Mesendoderm (in vitro differentiated cells): ENCODE data around the gene C1QTNF1.

Source experiments
- DNase-seq: peaks from one replicate; pipeline ENCODE4 v3.0.0; 2013
- H2AK5ac ChIP-seq: 2 replicates; pipeline ENCODE4 v1.6.1; 2013; ENCODE audit warnings: low read length, inconsistent platforms
- H2BK120ac ChIP-seq: 2 replicates; pipeline ENCODE4 v1.6.1; 2013; ENCODE audit warnings: low read depth, mild to moderate bottlenecking, low read length, moderate library complexity, mixed read lengths
- H2BK15ac ChIP-seq: replicated peaks from 2 replicates; pipeline ENCODE4 v1.6.1; 2013; ENCODE audit warnings: low read depth, mild to moderate bottlenecking, moderate library complexity
- H2BK5ac ChIP-seq: 2 replicates; pipeline ENCODE4 v1.6.1; 2013; ENCODE audit warnings: low read length, inconsistent platforms
- H3K18ac ChIP-seq: 2 replicates; pipeline ENCODE4 v1.6.1; 2013; ENCODE audit warnings: mild to moderate bottlenecking, low read length, mixed read lengths
- H3K23ac ChIP-seq: one replicate; pipeline ENCODE4 v1.6.1; 2013; ENCODE audit warnings: low read length
- H3K27ac ChIP-seq: 2 replicates; pipeline ENCODE4 v1.5.1; 2013; ENCODE audit warnings: low read depth, mild to moderate bottlenecking, inconsistent platforms, low read length, moderate library complexity
- H3K27me3 ChIP-seq: 2 replicates; pipeline ENCODE4 v1.6.1; 2013; ENCODE audit warnings: low read length, control low read depth, mild to moderate bottlenecking, inconsistent platforms; ENCODE audit not compliant: insufficient read depth, poor library complexity
- H3K36me3 ChIP-seq: 2 replicates; pipeline ENCODE4 v1.6.1; 2013; ENCODE audit warnings: low read length, inconsistent platforms; ENCODE audit not compliant: control insufficient read depth, insufficient read depth
- H3K4ac ChIP-seq: one replicate; pipeline ENCODE4 v1.6.1; 2013; ENCODE audit warnings: low read depth, mild to moderate bottlenecking, low read length, moderate library complexity
- H3K4me1 ChIP-seq: 2 replicates; pipeline ENCODE4 v1.6.1; 2013; ENCODE audit warnings: low read depth, low read length, inconsistent platforms; ENCODE audit not compliant: control insufficient read depth
- H3K4me2 ChIP-seq: 2 replicates; pipeline ENCODE4 v1.6.1; 2013; ENCODE audit warnings: low read length
- H3K4me3 ChIP-seq: 2 replicates; pipeline ENCODE4 v1.5.1; 2013; ENCODE audit warnings: mild to moderate bottlenecking, low read length
- H3K56ac ChIP-seq: one replicate; pipeline ENCODE4 v1.6.1; 2013; ENCODE audit warnings: low read length
- H3K79me1 ChIP-seq: 2 replicates; pipeline ENCODE4 v1.6.1; 2013; ENCODE audit warnings: low read length, inconsistent platforms
- H3K79me2 ChIP-seq: 2 replicates; pipeline ENCODE4 v1.6.1; 2013; ENCODE audit warnings: mild to moderate bottlenecking, low read length; ENCODE audit not compliant: control insufficient read depth, insufficient read depth
- H3K9ac ChIP-seq: 2 replicates; pipeline ENCODE4 v1.6.1; 2013; ENCODE audit warnings: low read length, inconsistent platforms
- H4K5ac ChIP-seq: one replicate; pipeline ENCODE4 v1.6.1; 2013; ENCODE audit warnings: low read length
- H4K8ac ChIP-seq: one replicate; pipeline ENCODE4 v1.6.1; 2013; ENCODE audit warnings: low read depth, mild to moderate bottlenecking, control low read depth, low read length, moderate library complexity
- WGBS: extraction: QIAGEN DNeasy Blood & Tissue Kit; methylation state at CpG from one replicate; pipeline ENCODE4 v1.1.7; 2013; ENCODE audit warnings: low lambda C conversion rate, missing lambda C conversion rate; ENCODE audit not compliant: insufficient coverage; ENCODE audit errors: extremely low coverage; 5-methylcytosine and 5-hydroxymethylcytosine counted together

C1QTNF1 gene

DNA sequence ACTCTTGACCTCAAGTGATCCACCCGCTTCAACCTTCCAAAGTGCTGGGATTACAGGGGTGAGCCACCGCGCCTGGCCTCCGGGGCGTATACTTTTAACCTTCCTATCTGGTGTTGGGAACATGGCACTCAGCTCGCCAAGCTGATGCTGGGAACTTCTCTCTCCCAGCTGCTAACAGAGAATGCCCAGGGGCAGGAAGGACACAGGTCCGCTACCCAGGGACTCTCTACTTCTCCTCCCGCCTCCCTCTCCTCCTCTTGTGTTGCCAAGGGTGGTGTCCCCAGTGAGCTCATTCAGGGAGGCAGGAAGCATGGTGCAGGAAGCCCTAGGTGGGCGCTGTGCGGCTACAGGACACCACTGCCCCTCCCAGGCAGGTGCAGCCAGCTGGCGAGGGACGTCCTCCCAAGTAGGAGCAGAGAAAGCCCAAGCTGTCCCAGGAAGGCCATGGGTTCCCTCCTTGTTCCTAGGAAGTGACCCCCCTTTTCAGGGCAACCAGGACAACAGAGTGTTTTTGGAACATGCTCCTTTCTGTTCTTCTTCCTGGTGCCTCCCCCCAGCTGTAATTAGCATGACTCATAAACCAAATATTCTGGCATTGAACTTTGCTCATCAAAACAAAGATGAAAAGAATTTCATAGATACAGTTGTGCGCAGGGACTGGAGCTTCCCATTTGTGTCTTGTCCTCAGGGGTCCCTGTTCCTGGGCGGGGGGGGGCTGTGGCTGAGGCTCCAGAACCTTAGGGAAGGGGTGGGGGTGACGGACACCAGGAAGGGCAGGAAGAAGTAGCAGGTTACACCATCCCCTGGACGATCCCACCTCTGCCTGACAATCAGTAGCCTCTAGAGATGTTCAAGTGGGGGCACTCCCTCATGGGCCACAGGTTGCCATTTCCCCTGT, 2.7 kb downstream of the C1QTNF1 start:
- no peaks in the 10 kb centered on the region for H3K4me1 ChIP-seq
- H3K4me2 ChIP-seq, result no peak overlapping the region
- no peak overlapping the region for H3K4ac ChIP-seq
- H2AK5ac ChIP-seq, result no peak overlapping the region
- H4K5ac ChIP-seq, result no peak overlapping the region
- no peak overlapping the region for H3K9ac ChIP-seq
- no peak overlapping the region for H3K56ac ChIP-seq
- H3K27me3 ChIP-seq, result peaks cover 8% of the 10 kb centered on the region
- H3K18ac ChIP-seq, result no peak overlapping the region
- H4K8ac ChIP-seq, result no peak overlapping the region
- H3K79me2 ChIP-seq, result no peaks in the 10 kb centered on the region
- H3K27ac ChIP-seq, result no peak overlapping the region
- no peak overlapping the region for H2BK15ac ChIP-seq
- no peak for DNase-seq
- H2BK120ac ChIP-seq, result no peak overlapping the region
- H3K4me3 ChIP-seq, result no peak overlapping the region
- H3K23ac ChIP-seq, result no peak overlapping the region
- H3K36me3 ChIP-seq, result no peaks in the 10 kb centered on the region
- H3K79me1 ChIP-seq, result no peaks in the 10 kb centered on the region
- no peak overlapping the region for H2BK5ac ChIP-seq
- no CpG with 5 or more reads among the region's 16 CpGs for WGBS

DNA sequence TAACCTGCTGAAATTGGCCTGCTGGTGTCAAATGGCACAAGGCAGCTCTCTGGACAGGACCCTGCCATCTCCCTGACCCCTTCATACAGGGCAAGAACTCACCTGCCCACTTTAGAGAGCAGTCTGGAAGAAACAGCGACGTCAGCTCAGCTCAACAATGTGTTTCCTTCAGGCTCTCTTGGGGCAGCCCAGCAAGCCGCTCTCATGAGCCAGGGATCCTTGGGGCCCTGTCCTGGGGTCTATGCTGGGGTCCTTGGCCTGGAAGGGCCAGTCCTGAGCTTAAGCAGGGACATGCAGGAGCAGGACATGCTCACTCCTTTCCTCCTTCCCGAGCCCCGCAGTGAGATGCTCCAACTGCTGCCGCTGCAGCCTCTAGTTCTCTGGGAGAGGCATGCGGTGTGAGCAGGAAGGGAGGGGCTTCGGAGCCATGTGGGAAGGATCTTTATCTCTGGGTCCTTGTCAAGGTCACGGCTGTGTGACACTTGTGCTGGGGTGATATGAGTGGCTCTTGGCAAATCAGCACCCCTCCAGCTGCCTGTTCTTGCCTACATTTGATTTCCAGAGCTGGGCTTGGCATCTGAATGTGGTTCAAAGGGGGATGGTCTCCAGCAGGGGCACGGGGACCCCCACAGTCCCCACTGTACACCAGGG, 3.4 kb downstream of the C1QTNF1 start:
- H3K9ac ChIP-seq, result no peak overlapping the region
- no peak overlapping the region for H4K8ac ChIP-seq
- no peak overlapping the region for H2BK15ac ChIP-seq
- H3K27ac ChIP-seq, result no peak overlapping the region
- H3K27me3 ChIP-seq, result peaks cover 8% of the 10 kb centered on the region
- peak; percentile 58 for DNase-seq
- no peak overlapping the region for H2BK5ac ChIP-seq
- H3K4me1 ChIP-seq, result no peaks in the 10 kb centered on the region
- no CpG with 5 or more reads among the region's 10 CpGs for WGBS
- H3K4ac ChIP-seq, result no peak overlapping the region
- H3K4me2 ChIP-seq, result no peak overlapping the region
- H3K36me3 ChIP-seq, result no peaks in the 10 kb centered on the region
- no peak overlapping the region for H4K5ac ChIP-seq
- no peak overlapping the region for H3K23ac ChIP-seq
- H3K79me2 ChIP-seq, result no peaks in the 10 kb centered on the region
- no peak overlapping the region for H3K4me3 ChIP-seq
- no peaks in the 10 kb centered on the region for H3K79me1 ChIP-seq
- no peak overlapping the region for H3K18ac ChIP-seq
- H2BK120ac ChIP-seq, result no peak overlapping the region
- no peak overlapping the region for H3K56ac ChIP-seq
- no peak overlapping the region for H2AK5ac ChIP-seq

DNA sequence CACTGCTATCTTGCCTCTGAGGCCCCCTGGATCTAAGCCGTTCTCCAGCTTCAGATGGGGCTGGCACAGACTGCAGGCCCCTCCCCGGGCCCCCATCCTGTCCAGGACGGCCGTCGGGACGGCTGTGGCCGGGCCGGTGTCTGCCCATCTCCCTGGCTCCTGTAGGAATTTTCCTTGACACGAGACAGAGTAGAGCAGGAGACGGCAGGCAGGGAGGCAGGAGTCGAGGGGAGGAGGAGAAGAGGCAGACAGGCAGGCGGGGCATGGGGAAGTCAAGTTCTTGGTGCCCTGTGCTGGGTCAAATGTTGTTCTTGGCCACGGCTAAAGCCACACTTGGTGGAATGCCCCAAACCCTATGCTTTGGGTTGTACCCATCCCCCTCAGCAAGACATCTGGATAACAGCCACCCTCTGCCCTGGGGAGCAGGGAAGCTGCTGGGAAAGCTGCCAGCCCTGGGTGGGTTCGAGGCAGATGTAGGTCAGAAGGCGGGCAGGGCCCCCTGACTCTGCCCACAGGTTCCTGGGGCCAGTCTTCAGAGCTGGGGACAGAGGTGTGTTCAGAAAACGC, 4.0 kb downstream of the C1QTNF1 start:
- Histone ChIP-seq H3K36me3 (no peaks in the 10 kb centered on the region), H3K4ac (no peak overlapping the region), H4K8ac (no peak overlapping the region), H3K9ac (no peak overlapping the region), H2BK5ac (no peak overlapping the region), H3K18ac (no peak overlapping the region), H2AK5ac (no peak overlapping the region), H3K27me3 (peaks cover 8% of the 10 kb centered on the region), H4K5ac (no peak overlapping the region), H3K56ac (no peak overlapping the region), H3K27ac (no peak overlapping the region), H3K79me2 (no peaks in the 10 kb centered on the region), H3K4me2 (no peak overlapping the region), H2BK15ac (no peak overlapping the region), H3K4me1 (no peaks in the 10 kb centered on the region), H3K23ac (no peak overlapping the region), H3K79me1 (no peaks in the 10 kb centered on the region), H2BK120ac (no peak overlapping the region), H3K4me3 (no peak overlapping the region)
- no peak for DNase-seq
- WGBS, result no CpG with 5 or more reads among the region's 16 CpGs

DNA sequence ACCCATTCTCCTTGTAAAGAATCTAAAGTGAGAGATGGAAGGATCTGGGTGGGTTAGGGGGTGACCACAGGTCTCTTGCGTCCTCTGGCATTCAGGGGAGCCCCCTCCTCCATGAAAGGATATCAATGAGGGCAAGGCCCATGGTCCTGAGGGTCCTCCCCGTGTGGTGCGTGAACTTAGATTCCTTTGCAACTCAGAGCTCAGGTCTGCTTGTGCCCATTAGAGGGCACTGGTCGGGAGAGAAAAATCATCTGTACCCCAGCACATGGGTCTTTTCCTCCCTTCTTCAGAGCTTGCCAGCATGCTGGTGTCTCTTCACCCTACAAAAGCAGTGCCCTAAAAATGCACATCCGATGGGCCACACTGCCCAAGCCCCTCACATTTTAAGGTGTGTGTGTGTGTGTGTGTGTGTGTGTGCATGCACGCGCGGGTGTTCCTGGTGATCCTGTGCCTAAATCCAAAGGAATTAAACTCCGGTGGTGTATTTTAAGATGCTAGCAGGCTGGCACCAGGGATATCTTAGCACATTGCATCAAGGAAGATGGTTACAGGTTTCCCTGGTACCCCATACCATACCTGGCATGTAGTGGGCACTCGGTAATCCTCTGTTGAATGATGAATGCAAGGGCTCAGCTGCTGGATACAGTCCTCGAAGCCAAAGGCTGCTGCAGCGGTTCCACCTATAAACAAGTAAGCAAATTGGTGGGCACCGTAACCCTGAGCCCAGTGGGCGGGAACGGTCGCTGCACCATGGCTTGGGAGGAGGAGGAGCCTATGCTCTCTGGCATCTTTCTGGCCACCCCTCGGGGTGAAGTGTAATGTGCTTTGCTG, 4.7 kb downstream of the C1QTNF1 start:
- Histone ChIP-seq H2BK120ac (no peak overlapping the region), H3K79me1 (no peaks in the 10 kb centered on the region), H3K27me3 (peaks cover 8% of the 10 kb centered on the region), H2BK15ac (no peak overlapping the region), H3K9ac (no peak overlapping the region), H2AK5ac (no peak overlapping the region), H3K18ac (no peak overlapping the region), H2BK5ac (no peak overlapping the region), H3K23ac (no peak overlapping the region), H3K27ac (no peak overlapping the region), H4K5ac (no peak overlapping the region), H4K8ac (no peak overlapping the region), H3K4me3 (no peak overlapping the region), H3K4ac (no peak overlapping the region), H3K79me2 (no peaks in the 10 kb centered on the region), H3K4me1 (no peaks in the 10 kb centered on the region), H3K36me3 (no peaks in the 10 kb centered on the region), H3K56ac (no peak overlapping the region), H3K4me2 (no peak overlapping the region)
- no peak for DNase-seq
- WGBS, result no CpG with 5 or more reads among the region's 17 CpGs

DNA sequence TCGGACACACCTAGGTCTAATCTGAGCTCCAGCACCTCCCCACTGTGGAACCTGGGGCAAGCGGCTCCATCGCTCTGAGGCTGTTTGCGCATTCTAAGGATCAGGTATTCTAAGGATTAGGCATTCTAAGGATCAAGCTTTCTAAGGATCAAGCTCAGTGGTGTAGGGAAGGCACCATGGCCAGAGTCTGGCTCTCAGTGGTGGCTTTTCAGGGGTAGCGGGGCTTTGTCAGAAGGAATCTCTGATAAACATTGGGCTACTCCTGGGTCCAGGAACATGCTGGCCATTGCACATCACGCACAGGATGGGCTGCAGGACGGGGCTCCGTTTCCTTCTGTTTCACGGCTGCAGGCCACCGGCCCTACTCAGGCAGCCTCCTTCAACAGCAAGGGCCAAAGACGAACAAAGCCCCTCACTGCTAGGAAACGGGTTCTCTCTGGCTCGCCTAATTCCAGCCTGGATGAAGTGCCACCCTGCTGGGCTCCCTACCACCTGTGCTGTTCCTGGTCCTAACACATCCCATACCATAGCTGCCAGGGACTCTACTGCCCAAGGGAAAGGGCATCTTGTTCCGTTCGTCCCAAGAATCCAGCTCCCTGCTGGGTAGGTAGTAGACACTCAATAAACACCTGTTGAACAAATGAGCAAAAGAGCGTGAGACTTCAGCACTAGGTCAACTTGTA, 5.5 kb downstream of the C1QTNF1 start:
- WGBS, result no CpG with 5 or more reads among the region's 16 CpGs
- no peak for DNase-seq

More for the DNA sequence above, 5.5 kb downstream of the C1QTNF1 start:
- Histone ChIP-seq H4K8ac (no peak overlapping the region), H2AK5ac (no peak overlapping the region), H3K4me3 (no peak overlapping the region), H3K4me2 (no peak overlapping the region), H3K4ac (no peak overlapping the region), H2BK5ac (no peak overlapping the region), H3K27ac (no peak overlapping the region), H3K23ac (no peak overlapping the region), H2BK120ac (no peak overlapping the region), H4K5ac (no peak overlapping the region), H3K4me1 (no peaks in the 10 kb centered on the region), H3K79me2 (no peaks in the 10 kb centered on the region), H2BK15ac (no peak overlapping the region), H3K18ac (no peak overlapping the region), H3K56ac (no peak overlapping the region), H3K36me3 (no peaks in the 10 kb centered on the region), H3K79me1 (no peaks in the 10 kb centered on the region), H3K9ac (no peak overlapping the region), H3K27me3 (peaks cover 8% of the 10 kb centered on the region)
